ENCODE data around the gene EXOC5. TPM values are rescaled to one million over a fixed set of nuclear protein-coding genes. Genes with fewer than 3 reads are reported as not detected.
A peak's percentile ranks its signal among the peaks of the same experiment; 100 is the strongest.
"Not testable (repeated sequence)": the region's sequence is repeated elsewhere in the genome, so short reads cannot be mapped to it uniquely, and the experiment has no call there.

The EXOC5 gene
- polyA plus RNA-seq, 6 donors from 2014 or later: 32.4 to 66.9 (median 59.4) TPM

DNA sequence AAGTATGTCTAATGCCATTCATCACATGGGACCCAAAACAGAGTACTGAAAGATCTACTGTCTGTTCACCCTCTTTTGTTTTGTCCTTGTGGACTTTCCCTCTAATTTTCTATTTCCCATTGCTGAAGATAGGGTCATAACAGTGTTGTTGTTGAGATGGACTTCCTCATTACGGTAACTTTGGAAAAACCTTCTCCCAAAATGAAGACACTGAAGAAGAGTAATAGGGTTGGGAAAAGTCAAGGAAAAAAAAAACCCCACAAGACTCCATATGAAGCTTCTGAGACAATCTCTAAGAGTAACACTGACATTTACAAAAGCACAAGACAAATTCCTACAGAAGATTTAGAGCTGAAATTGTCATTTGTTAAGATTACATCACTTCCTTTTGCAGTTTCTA lies 36.7 kb downstream of the EXOC5 start:
- H3K27ac Mint-ChIP-seq: no peak overlapping the region
- DNase-seq: no peak

DNA sequence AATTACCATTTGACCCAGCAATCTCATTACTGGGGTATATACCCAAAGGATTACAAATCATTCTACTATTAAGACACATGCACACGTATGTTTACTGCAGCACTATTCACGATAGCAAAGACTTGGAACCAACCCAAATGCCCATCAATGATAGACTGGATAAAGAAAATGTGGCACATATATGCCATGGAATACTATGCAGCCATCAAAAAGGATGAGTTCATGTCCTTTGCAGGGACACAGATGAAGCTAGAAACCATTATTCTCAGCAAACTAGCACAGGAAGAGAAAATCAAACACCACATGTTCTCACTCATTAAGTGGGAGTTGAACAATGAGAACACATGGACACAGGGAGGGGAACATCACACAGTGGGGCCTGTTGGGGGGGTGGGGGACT lies 40.4 kb downstream of the EXOC5 start:
- not testable (repeated sequence) for H3K27me3 Mint-ChIP-seq; H3K4me3 Mint-ChIP-seq; H3K4me1 Mint-ChIP-seq; DNase-seq; H3K9me3 Mint-ChIP-seq; ATAC-seq (ENCODE audit: low read depth in 2 of 2); H3K27ac Mint-ChIP-seq
- H3K36me3 Mint-ChIP-seq: peaks cover 21 to 40% of the 10 kb centered on the region in 2 donors

More for the DNA sequence above, 36.7 kb downstream of the EXOC5 start:
- peaks cover 16 to 33% of the 10 kb centered on the region in 2 donors for H3K36me3 Mint-ChIP-seq
- no peaks in the 10 kb centered on the region for H3K27me3 Mint-ChIP-seq
- peaks cover 0 to 3% (median 0%) of the 10 kb centered on the region in 3 donors for H3K4me1 Mint-ChIP-seq
- no peak overlapping the region for H3K4me3 Mint-ChIP-seq
- no peak for ATAC-seq (ENCODE audit: low read depth in 2 of 2)
- H3K9me3 Mint-ChIP-seq: peaks cover 0 to 5% (median 3%) of the 10 kb centered on the region in 7 donors

DNA sequence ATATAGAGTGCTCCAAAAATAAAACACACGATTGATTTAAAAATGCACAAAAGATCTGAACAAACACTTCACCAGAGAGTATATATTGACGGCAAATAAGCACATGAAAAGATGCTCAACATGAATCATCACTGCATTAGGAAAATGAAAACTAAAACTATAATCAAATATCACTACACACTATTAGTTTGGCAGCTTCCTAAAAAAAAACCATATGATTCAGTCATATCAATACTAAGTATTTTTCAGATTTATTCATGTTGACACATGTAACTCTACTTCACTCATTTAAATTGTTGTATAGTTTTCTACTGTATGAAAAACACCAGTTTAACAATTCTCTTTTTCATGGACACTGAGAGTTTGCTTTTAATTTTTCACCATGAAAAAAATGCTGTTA lies 41.6 kb downstream of the EXOC5 start:
- H3K4me3 Mint-ChIP-seq: no peak overlapping the region
- peaks cover 0 to 5% (median 3%) of the 10 kb centered on the region in 7 donors for H3K9me3 Mint-ChIP-seq
- peaks cover 23 to 40% of the 10 kb centered on the region in 2 donors for H3K36me3 Mint-ChIP-seq
- no peak overlapping the region for H3K27ac Mint-ChIP-seq
- ATAC-seq (ENCODE audit: low read depth in 2 of 2) (no peak), DNase-seq (no peak)
- H3K27me3 Mint-ChIP-seq: no peaks in the 10 kb centered on the region
- peaks cover 0 to 3% (median 0%) of the 10 kb centered on the region in 3 donors for H3K4me1 Mint-ChIP-seq

DNA sequence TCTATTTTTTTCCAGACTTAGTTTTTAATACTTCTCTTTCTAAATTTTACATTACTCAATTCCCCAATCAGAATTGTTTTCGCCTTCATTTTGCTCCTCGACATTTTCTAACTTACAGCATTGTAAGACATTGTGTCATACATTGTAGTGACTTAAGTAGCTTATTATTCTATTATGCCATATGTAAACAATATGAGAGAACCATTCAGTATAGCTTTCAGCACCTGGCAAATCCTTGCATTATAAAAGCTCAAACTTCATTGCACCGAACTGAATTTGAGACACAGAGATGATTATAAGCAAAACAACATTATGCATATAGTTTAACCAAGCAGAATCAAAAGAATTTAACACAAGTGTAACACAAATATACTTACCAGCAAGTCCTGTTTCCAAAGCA lies 46.8 kb downstream of the EXOC5 start:
- H3K36me3 Mint-ChIP-seq: peaks cover 26 to 38% of the 10 kb centered on the region in 2 donors
- H3K27ac Mint-ChIP-seq: no peak overlapping the region
- H3K4me3 Mint-ChIP-seq: no peak overlapping the region
- no peaks in the 10 kb centered on the region for H3K27me3 Mint-ChIP-seq
- H3K9me3 Mint-ChIP-seq: no peaks in the 10 kb centered on the region
- no peaks in the 10 kb centered on the region for H3K4me1 Mint-ChIP-seq
- ATAC-seq (ENCODE audit: low read depth in 2 of 2) (no peak), DNase-seq (no peak)

DNA sequence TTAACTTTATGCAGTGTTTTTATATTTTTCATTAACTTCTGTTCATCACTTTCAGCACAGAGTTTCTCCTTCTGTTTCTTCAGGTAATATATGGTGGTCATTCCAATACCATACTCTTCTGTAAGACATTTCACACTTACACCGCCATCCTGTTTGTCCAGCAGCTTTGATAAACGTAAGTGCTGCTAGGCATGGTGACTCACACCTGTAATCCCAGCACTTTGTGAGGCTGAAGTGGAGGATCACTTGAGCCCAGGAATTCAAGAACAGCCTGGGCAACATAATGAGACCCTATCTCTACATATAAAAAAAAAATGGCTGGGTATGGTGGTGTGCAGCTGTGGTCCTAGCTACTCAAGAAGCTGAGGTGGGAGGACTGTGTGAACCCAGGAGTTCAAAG lies 55.8 kb downstream of the EXOC5 start:
- H3K27ac Mint-ChIP-seq: no peak overlapping the region
- no peak for ATAC-seq (ENCODE audit: low read depth in 2 of 2)
- H3K4me1 Mint-ChIP-seq: peaks cover 0 to 4% (median 0%) of the 10 kb centered on the region in 3 donors

DNA sequence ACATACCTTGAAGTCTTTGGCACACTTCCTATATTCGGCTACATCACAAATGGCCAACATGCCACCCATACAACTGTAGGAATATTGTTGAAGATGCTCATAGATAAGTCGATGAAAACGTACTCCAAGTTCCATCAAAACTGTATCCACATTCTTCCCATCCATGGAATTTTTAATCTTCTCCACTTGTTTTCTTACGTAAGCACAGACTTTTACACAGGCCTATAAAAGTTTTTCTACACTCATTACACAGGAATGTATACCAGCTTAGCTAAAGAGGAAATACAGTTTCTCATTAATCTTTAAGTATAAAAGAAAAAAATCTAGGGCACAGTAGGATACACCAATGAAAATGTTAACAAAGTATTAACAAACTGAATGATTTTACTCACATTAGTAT lies 59.1 kb downstream of the EXOC5 start:
- no peaks in the 10 kb centered on the region for H3K27me3 Mint-ChIP-seq
- H3K4me3 Mint-ChIP-seq: no peak overlapping the region
- H3K4me1 Mint-ChIP-seq: peaks cover 0 to 3% (median 0%) of the 10 kb centered on the region in 3 donors
- DNase-seq (no peak), ATAC-seq (ENCODE audit: low read depth in 2 of 2) (no peak)
- peak overlapping the region in 1 of 6 donors; percentile 3 for H3K27ac Mint-ChIP-seq
- H3K36me3 Mint-ChIP-seq: peaks cover 17 to 31% of the 10 kb centered on the region in 2 donors
- no peaks in the 10 kb centered on the region for H3K9me3 Mint-ChIP-seq

More for the DNA sequence above, 55.8 kb downstream of the EXOC5 start:
- Mint-ChIP-seq H3K9me3 (no peaks in the 10 kb centered on the region), H3K4me3 (no peak overlapping the region), H3K36me3 (peaks cover 36 to 42% of the 10 kb centered on the region in 2 donors), H3K27me3 (no peaks in the 10 kb centered on the region)
- no peak for DNase-seq

DNA sequence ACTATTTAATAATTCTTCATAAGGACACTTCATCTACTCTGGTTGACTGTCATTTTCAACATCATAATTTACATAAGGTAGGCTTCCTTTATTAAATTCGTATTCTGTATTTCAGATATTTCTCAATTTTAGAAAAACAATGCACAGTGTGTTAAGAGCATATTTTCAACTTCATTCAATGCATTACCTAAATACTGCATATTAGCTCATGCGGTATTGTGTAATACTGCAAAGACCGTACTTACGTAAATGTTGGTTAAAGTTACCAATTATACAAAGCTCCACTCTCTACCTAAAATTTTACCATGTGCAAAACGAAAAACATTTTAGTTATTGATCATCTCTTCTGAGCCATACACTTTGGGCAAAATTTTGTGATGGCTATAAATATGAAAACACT lies 62.8 kb downstream of the EXOC5 start:
- Mint-ChIP-seq H3K36me3 (peaks cover 10 to 20% of the 10 kb centered on the region in 2 donors), H3K27me3 (no peaks in the 10 kb centered on the region), H3K4me1 (no peaks in the 10 kb centered on the region), H3K9me3 (no peaks in the 10 kb centered on the region), H3K27ac (no peak overlapping the region), H3K4me3 (no peak overlapping the region)
- no peak for DNase-seq
- no peak for ATAC-seq (ENCODE audit: low read depth in 2 of 2)

DNA sequence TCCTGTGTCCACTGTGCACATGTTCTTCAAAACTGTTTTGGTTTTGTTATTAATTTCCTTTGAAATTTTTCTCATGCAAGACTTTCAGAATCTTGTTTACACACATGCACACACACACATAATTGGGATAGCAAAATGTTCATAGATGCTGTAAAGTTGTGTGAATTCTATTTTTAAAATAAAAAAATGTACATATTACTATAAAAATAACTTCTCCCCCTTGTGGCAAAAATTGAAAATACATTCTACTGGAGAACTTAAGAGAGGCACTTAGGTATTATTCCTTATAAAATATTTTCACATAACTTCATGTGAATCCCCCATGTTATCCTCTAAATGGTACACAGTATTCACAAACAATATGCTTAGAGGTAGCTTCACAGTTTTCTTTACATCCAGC lies 66.0 kb downstream of the EXOC5 start:
- not testable (repeated sequence) for H3K27me3 Mint-ChIP-seq; H3K9me3 Mint-ChIP-seq; H3K4me1 Mint-ChIP-seq; H3K27ac Mint-ChIP-seq; DNase-seq; H3K36me3 Mint-ChIP-seq; H3K4me3 Mint-ChIP-seq; ATAC-seq (ENCODE audit: low read depth in 2 of 2)

DNA sequence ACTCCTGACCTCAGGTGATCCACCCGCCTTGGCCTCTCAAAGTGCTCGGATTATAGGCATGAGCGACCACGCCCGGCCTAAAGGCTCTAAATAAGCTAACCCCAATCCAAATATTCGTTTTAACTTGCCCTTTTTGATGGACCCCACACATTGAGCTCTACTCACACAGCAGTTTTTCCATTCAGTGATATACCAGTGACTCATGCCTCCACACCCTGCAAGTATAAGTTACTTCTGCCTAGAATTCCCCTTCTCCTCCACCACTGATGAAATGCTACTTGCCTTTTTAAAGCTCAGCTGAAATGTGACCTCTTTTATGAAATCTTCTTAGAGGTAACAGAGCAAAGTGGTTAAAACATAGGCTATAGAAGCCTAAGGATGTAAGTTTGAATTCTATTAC lies 68.8 kb downstream of the EXOC5 start:
- H3K4me1 Mint-ChIP-seq: no peaks in the 10 kb centered on the region
- no peak overlapping the region for H3K4me3 Mint-ChIP-seq
- H3K9me3 Mint-ChIP-seq: peaks cover 0 to 1% (median 0%) of the 10 kb centered on the region in 7 donors
- no peaks in the 10 kb centered on the region for H3K36me3 Mint-ChIP-seq
- no peak overlapping the region for H3K27ac Mint-ChIP-seq
- ATAC-seq (ENCODE audit: low read depth in 2 of 2) (no peak), DNase-seq (no peak)
- peaks cover 0 to 9% (median 8%) of the 10 kb centered on the region in 3 donors for H3K27me3 Mint-ChIP-seq

DNA sequence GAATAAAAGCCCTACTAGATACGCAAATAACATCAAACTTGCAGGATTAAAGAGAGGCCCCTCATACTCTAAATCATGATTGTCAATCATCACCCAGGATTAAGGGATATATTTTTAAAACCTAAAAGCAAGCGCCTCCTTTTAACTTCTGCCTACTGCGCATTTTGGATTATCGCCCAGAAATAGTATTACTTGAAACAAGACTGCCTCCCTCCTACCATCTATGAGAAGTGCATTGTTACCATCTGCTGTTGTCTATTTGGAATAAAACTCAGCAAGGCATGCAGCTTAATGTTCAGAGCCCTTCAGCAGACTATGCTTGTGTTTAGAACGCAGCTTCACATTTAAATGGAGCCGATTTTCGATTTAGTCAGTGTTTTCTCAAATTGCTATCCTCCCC lies 79.6 kb downstream of the EXOC5 start:
- no peak overlapping the region for H3K4me3 Mint-ChIP-seq
- DNase-seq (no peak), ATAC-seq (ENCODE audit: low read depth in 2 of 2) (no peak)
- H3K4me1 Mint-ChIP-seq: no peaks in the 10 kb centered on the region
- peaks cover 30 to 48% (median 45%) of the 10 kb centered on the region in 3 donors for H3K27me3 Mint-ChIP-seq
- no peak overlapping the region for H3K27ac Mint-ChIP-seq
- peaks cover 0 to 3% (median 0%) of the 10 kb centered on the region in 7 donors for H3K9me3 Mint-ChIP-seq
- H3K36me3 Mint-ChIP-seq: no peaks in the 10 kb centered on the region

DNA sequence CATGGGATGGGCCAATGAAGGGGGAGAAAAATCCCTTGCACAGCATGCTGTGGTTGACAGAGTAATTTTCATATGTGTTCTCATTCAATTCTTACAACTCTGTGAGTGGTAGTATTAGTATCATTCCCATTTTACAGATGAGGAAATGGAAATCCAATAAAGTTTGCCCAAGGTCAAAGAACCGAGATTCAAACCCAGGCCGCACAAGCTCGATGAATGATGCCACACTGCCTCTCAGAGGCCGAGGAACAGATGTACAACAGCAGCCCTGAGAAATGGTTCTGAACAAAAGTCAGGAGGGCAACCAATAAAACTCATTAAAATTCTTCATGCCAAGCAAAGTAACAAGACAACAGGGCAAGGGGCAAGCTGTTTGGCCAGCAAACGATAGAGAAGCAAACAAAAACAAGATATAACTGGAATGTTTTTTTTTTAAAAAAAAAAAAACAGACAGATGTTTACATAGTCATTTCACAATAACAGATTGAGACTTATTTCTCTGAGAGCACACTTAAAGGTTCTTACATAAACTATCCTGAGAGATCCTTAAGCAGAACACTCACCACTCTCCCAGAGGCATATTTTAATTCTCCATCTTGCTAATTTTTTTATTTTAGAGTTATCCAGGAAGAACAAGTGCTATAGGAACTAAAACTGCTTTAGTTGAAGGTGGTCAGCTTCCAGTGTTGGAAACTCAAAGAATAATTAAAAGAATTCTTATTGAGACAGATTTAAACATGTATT lies 85.8 kb downstream of the EXOC5 start:
- Mint-ChIP-seq H3K27ac (no peak overlapping the region), H3K27me3 (peaks cover 24 to 47% (median 28%) of the 10 kb centered on the region in 3 donors), H3K9me3 (no peaks in the 10 kb centered on the region), H3K4me1 (no peaks in the 10 kb centered on the region), H3K36me3 (no peaks in the 10 kb centered on the region), H3K4me3 (no peak overlapping the region)
- DNase-seq: no peak
- no peak for ATAC-seq (ENCODE audit: low read depth in 2 of 2)

DNA sequence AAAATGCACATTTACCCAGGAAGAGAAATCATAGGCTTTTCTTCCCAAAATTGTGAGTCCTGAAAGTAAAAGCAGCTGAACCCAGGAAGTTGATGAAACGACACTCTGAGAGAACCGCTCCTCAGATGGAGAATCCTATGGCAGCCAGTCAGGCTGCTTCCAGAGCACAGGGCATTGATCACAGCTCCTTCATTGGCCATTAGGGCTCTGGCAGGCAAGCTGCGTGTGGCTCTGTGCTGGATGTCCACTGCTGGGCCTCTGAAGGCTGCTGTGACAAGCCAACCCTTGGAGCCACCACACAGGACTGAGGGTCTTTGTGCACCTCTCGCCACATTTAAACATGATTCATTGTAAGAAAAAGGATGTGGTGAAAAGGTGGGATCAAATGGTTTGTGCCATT lies 89.4 kb downstream of the EXOC5 start:
- no peak overlapping the region for H3K27ac Mint-ChIP-seq

DNA sequence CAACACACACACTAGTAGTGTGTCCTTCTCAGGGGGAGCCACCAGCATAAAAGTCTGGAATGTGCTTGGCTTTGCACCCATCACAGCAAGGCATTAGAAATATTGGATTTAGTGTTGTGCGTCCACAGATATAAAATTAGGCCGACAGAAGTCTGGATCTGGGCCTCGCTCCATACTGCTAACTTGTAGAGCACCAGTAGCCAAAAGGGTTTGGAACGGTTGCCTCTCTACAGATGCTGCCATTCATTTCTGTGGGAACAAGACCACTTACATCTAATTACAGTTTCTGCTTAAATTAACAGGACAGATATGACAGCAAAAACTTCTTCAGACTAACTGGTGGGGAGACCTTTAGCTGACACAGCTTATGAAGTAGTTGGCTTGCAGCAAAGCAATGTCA lies 94.2 kb downstream of the EXOC5 start:
- no peaks in the 10 kb centered on the region for H3K36me3 Mint-ChIP-seq
- DNase-seq (no peak), ATAC-seq (ENCODE audit: low read depth in 2 of 2) (no peak)
- H3K27ac Mint-ChIP-seq: no peak overlapping the region
- no peaks in the 10 kb centered on the region for H3K9me3 Mint-ChIP-seq
- no peak overlapping the region for H3K4me3 Mint-ChIP-seq
- no peaks in the 10 kb centered on the region for H3K4me1 Mint-ChIP-seq
- peaks cover 19 to 40% (median 37%) of the 10 kb centered on the region in 3 donors for H3K27me3 Mint-ChIP-seq

More for the DNA sequence above, 89.4 kb downstream of the EXOC5 start:
- ATAC-seq (ENCODE audit: low read depth in 2 of 2): no peak
- Mint-ChIP-seq H3K4me3 (no peak overlapping the region), H3K9me3 (no peaks in the 10 kb centered on the region), H3K4me1 (no peaks in the 10 kb centered on the region), H3K27me3 (peaks cover 28 to 33% (median 28%) of the 10 kb centered on the region in 3 donors), H3K36me3 (no peaks in the 10 kb centered on the region)
- no peak for DNase-seq

DNA sequence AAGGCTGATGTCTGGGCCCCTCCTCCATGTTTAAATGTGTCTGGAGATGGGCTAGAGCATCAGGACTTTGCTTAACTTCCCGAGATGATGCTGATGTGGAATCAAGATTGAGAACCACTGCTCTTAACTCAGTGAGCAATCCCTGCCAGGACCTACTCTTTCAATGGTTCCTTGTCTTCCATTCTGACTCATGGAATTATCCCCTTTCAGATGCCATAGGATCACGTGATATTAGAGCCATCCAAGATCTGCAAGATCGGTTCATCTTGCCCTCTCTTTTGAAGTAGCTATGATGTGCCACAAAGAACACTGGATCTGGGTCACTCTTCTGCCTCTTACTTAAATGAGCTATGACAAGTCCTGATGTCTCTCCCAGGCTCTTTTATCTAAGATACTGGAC lies 96.8 kb downstream of the EXOC5 start:
- H3K27me3 Mint-ChIP-seq: peaks cover 9 to 30% (median 27%) of the 10 kb centered on the region in 3 donors
- no peaks in the 10 kb centered on the region for H3K36me3 Mint-ChIP-seq
- no peaks in the 10 kb centered on the region for H3K4me1 Mint-ChIP-seq
- no peak overlapping the region for H3K4me3 Mint-ChIP-seq
- ATAC-seq (ENCODE audit: low read depth in 2 of 2) (no peak), DNase-seq (no peak)
- no peak overlapping the region for H3K27ac Mint-ChIP-seq
- no peaks in the 10 kb centered on the region for H3K9me3 Mint-ChIP-seq

All from naive B cell (primary cell).